ENCODE measurements around the gene MPO.

The MPO gene

GRCh38 chr17:58272367-58273280 is 8.1 kb downstream of the MPO start:
- TF ChIP-seq GATA3 (IDR thresholded peaks at IDR 0.05; ENCODE audit: low read depth, low read length) (no peak), GATA2 (IDR thresholded peaks at IDR 0.05; ENCODE audit: low read depth, low read length) (no peak)

- no peak for TF ChIP-seq GATA3 (IDR thresholded peaks at IDR 0.05; ENCODE audit: low read depth, low read length)
- TF ChIP-seq GATA2 (IDR thresholded peaks at IDR 0.05; ENCODE audit: low read depth, low read length), result no peak
Observed at GRCh38 chr17:58271216-58271931, 9.4 kb downstream of the MPO start.

- no peak for TF ChIP-seq GATA2 (IDR thresholded peaks at IDR 0.05; ENCODE audit: low read depth, low read length)
- no peak for TF ChIP-seq GATA3 (IDR thresholded peaks at IDR 0.05; ENCODE audit: low read depth, low read length)
Observed at GRCh38 chr17:58270476-58271215, 10.1 kb downstream of the MPO start.

DNA sequence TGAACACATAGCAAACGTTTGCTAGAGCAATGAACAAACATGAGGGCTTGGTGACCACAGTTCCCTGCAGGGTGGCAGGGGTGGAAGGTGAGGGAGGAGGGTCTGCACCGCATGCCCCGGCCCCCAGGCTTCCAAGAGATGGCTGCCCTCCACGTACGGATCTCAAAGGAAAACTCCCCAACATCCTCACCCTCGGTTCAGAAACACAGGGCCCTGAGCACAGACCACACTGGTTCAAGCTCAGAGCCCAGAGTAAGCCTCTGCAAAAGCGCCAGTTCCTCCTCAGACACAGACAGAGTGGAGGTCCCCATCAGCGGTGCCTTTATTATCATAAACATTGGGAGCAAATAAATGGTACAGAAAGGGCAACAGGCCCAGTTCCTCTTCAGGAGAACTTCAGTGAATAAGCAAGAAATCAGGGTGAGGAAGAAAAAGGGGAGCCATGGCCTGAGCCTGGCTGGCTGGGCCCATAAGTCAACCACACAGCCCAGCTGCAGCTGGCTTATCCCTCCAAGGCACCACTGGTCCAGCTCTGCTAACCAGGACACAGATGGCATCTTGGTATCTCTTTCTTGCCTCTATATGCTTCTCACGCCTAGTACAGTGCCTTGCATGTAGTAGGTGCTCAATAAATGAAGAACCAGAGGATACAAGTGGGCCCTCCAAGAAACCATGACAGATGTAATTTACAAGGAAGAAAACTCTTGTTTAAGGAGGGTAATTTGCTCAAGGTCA is 11.0 kb downstream of the MPO start:
- no peak for TF ChIP-seq GATA2 (IDR thresholded peaks at IDR 0.05; ENCODE audit: low read depth, low read length)
- no peak for TF ChIP-seq GATA3 (IDR thresholded peaks at IDR 0.05; ENCODE audit: low read depth, low read length)

DNA sequence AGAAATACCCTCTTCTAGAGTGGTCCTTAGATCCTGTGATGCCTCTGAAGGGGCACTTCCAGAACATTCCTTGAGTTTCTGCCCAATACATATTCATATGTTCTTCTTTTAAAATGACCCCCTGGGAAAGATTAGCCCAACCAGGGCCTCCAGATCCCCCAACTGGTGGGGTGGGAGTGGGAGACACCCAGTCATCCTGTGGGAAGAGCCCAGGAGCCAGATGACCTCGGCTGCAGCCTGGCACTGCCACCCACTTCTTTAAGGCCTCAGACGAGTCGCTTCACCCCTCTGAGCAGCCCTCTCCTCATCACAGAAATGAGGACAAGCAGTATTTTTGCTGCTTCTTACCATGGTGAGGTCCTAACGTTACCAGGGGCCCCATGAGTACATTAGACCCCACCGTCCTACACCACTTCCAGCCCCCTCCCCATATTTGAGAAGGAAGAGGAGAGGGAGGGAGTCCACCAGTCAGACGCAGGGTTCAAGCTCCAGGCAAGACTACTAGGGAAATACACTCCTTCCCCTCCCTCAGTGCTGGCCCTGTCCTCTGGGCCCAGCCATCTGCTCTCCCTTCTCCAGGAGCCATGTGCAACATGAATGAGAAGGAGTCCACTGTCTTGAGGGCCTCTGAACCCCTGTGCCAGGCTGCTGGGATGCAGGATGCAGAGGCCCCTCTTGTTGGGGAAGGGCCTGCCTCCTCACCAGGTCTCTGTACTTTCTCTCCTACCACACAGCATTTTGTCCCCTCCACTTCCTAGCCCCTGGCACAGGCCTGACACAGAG is 11.8 kb downstream of the MPO start:
- TF ChIP-seq GATA2 (IDR thresholded peaks at IDR 0.05; ENCODE audit: low read depth, low read length) (no peak), GATA3 (IDR thresholded peaks at IDR 0.05; ENCODE audit: low read depth, low read length) (no peak)

DNA sequence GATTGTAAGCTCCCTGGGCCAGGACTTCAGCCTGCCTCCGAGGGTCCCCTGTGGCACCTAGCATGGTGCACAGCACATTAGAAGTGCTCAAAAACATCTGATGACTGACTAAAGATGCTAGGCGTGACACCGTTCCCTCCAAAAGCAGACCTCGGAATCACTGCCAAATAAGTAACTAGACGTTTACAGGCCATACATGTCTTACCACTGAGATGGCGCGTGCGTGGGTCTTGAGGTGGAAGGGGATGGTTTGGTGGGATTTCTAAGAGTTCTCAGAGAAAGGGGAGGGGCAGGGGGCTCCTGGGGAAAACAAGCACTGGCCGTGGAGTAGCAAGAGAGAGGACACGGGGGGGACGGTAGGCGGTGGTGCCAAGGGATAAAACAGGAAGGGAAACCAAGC is 12.4 kb downstream of the MPO start:
- TF ChIP-seq GATA2 (IDR thresholded peaks at IDR 0.05; ENCODE audit: low read depth, low read length) (no peak), GATA3 (IDR thresholded peaks at IDR 0.05; ENCODE audit: low read depth, low read length) (no peak)

GRCh38 chr17:58267347-58268324 is 13.1 kb downstream of the MPO start:
- TF ChIP-seq GATA3 (IDR thresholded peaks at IDR 0.05; ENCODE audit: low read depth, low read length) (no peak), GATA2 (IDR thresholded peaks at IDR 0.05; ENCODE audit: low read depth, low read length) (no peak)

GRCh38 chr17:58265902-58266875 is 14.5 kb downstream of the MPO start:
- no peak for TF ChIP-seq GATA2 (IDR thresholded peaks at IDR 0.05; ENCODE audit: low read depth, low read length)

GRCh38 chr17:58265271-58265670 is 15.5 kb downstream of the MPO start:
- TF ChIP-seq GATA2 (IDR thresholded peaks at IDR 0.05; ENCODE audit: low read depth, low read length), result no peak
- TF ChIP-seq GATA3 (IDR thresholded peaks at IDR 0.05; ENCODE audit: low read depth, low read length), result no peak

GRCh38 chr17:58264407-58265103 is 16.2 kb downstream of the MPO start:
- no peak for TF ChIP-seq GATA3 (IDR thresholded peaks at IDR 0.05; ENCODE audit: low read depth, low read length)
- TF ChIP-seq GATA2 (IDR thresholded peaks at IDR 0.05; ENCODE audit: low read depth, low read length), result no peak
